ENCODE data around the gene FUT6.

DNA sequence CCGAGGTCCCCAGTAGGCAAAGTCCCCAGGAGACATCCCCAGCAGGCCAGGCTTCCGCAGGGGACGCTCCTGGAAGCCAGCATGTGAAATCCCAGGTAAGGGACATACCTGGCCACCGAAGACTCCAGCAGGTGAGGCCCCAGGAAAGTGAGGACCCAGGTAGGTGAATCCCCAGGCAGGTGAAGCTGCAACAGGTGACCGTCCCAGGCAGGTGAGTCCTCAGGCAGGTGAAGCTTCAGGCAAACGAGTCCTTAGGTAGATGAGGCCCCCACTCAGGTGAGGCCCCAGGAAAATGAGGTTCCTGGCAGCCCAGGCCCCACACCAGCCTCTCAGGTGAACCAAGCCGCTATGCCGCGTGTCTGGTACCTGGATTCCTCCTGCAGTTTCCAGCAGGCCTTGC lies 8.3 kb downstream of the FUT6 start:
- TF ChIP-seq, protein P1, sequence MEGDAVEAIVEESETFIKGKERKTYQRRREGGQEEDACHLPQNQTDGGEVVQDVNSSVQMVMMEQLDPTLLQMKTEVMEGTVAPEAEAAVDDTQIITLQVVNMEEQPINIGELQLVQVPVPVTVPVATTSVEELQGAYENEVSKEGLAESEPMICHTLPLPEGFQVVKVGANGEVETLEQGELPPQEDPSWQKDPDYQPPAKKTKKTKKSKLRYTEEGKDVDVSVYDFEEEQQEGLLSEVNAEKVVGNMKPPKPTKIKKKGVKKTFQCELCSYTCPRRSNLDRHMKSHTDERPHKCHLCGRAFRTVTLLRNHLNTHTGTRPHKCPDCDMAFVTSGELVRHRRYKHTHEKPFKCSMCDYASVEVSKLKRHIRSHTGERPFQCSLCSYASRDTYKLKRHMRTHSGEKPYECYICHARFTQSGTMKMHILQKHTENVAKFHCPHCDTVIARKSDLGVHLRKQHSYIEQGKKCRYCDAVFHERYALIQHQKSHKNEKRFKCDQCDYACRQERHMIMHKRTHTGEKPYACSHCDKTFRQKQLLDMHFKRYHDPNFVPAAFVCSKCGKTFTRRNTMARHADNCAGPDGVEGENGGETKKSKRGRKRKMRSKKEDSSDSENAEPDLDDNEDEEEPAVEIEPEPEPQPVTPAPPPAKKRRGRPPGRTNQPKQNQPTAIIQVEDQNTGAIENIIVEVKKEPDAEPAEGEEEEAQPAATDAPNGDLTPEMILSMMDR (conservative IDR thresholded peaks at IDR 0.05 in 1 of 2, IDR thresholded peaks at IDR 0.05 in 1 of 2; ENCODE audit: low read depth in 1 of 2, low read length in 2 of 2), result no peak
- no peak for TF ChIP-seq EZH2 (IDR thresholded peaks at IDR 0.05; ENCODE audit: low read length, missing control alignments)
